Hepatocyte (in vitro differentiated cells): ENCODE measurements around the gene SERPINB2.

Source experiments
- CTCF ChIP-seq: fragments of 200-600 bp; sonication (generic); IDR thresholded peaks from 2 replicates; pipeline ENCODE4 v1.5.1; 2016; ENCODE audit warnings: antibody characterized with exemption, mild to moderate bottlenecking; ENCODE audit not compliant: poor library complexity
- EZH2 ChIP-seq: fragments of 200-600 bp; sonication (generic); IDR thresholded peaks from 2 replicates; pipeline ENCODE4 v1.6.1; 2016; ENCODE audit warnings: antibody characterized with exemption, mild to moderate bottlenecking, borderline replicate concordance
- EZH2phosphoT487 ChIP-seq: fragments of 200-600 bp; sonication (generic); IDR thresholded peaks from one replicate; pipeline ENCODE4 v1.6.1; 2018; ENCODE audit warnings: antibody characterized with exemption, mild to moderate bottlenecking, low read depth, moderate library complexity; ENCODE audit not compliant: unreplicated experiment, severe bottlenecking

- TF ChIP-seq CTCF = no peak
- no peak for TF ChIP-seq EZH2
- no peak for TF ChIP-seq EZH2phosphoT487
Observed at GRCh38 chr18:63868546-63868945, 19.0 kb upstream of the SERPINB2 start.
